ENCODE data around the gene RNF123.

Gene RNF123

DNA sequence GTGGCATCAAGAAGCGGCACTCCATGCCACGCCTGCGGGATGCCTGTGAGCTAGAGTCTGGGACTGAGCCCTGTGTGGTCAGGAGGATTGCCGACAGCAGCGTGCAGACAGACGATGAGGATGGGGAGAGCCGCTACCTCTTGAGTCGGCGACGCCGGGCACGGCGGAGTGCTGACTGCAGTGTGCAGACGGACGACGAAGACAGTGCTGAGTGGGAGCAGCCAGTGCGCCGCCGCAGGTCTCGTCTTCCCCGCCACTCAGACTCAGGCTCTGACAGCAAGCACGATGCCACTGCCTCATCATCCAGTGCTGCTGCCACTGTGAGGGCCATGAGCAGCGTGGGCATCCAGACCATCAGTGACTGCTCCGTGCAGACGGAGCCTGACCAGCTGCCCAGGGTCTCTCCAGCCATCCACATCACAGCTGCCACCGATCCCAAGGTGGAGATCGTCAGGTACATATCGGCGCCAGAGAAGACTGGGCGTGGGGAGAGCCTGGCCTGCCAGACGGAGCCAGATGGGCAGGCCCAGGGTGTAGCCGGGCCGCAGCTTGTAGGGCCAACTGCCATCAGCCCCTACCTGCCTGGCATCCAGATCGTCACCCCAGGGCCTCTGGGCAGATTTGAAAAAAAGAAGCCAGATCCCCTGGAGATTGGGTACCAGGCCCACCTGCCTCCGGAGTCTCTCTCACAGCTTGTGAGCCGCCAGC lies 32.0 kb upstream of the RNF123 start:
- H3K27me3 ChIP-seq (replicated peaks; ENCODE audit: control insufficient read depth, insufficient read depth, low read length, poor library complexity, severe bottlenecking) = no peaks in the 10 kb centered on the region
- DNase-seq = no peak
- H3K9me3 ChIP-seq (ENCODE audit: control insufficient read depth, low read length) = no peaks in the 10 kb centered on the region
- H3K4me1 ChIP-seq (ENCODE audit: control insufficient read depth, insufficient read depth, low read length, poor library complexity, severe bottlenecking) = no peaks in the 10 kb centered on the region
- no peak overlapping the region for H3K4me3 ChIP-seq (ENCODE audit: insufficient read depth, low read depth, low read length, poor library complexity, severe bottlenecking)
- H3K27ac ChIP-seq (ENCODE audit: insufficient read depth, low read length, poor library complexity, severe bottlenecking) = no peak overlapping the region
- no peaks in the 10 kb centered on the region for H3K36me3 ChIP-seq (ENCODE audit: control insufficient read depth, insufficient read depth, low read length)

DNA sequence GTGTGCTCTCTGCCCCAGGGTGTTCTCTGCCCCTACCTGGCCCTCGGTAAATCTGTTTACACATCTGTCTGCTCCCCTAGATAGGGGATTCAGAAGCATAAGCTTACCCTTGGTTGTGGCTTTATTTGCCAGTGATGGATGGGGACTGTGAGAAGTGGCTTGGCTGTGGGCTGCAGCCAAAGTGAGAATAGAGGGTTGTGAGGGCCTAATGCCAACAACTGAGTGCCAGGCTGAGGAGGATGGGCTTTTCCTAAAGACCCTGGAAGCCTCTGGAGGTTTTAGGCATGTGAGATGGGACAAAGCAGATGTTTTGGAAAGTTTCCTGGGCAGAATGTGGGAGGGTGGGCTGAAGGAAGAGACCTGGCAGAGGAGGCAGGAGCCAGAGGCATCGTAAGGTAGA lies 30.6 kb upstream of the RNF123 start:
- Histone ChIP-seq H3K9me3 (ENCODE audit: control insufficient read depth, low read length) (no peaks in the 10 kb centered on the region), H3K4me1 (ENCODE audit: control insufficient read depth, insufficient read depth, low read length, poor library complexity, severe bottlenecking) (no peaks in the 10 kb centered on the region), H3K4me3 (ENCODE audit: insufficient read depth, low read depth, low read length, poor library complexity, severe bottlenecking) (no peak overlapping the region), H3K36me3 (ENCODE audit: control insufficient read depth, insufficient read depth, low read length) (no peaks in the 10 kb centered on the region), H3K27ac (ENCODE audit: insufficient read depth, low read length, poor library complexity, severe bottlenecking) (no peak overlapping the region), H3K27me3 (replicated peaks; ENCODE audit: control insufficient read depth, insufficient read depth, low read length, poor library complexity, severe bottlenecking) (no peaks in the 10 kb centered on the region)
- no peak for DNase-seq

DNA sequence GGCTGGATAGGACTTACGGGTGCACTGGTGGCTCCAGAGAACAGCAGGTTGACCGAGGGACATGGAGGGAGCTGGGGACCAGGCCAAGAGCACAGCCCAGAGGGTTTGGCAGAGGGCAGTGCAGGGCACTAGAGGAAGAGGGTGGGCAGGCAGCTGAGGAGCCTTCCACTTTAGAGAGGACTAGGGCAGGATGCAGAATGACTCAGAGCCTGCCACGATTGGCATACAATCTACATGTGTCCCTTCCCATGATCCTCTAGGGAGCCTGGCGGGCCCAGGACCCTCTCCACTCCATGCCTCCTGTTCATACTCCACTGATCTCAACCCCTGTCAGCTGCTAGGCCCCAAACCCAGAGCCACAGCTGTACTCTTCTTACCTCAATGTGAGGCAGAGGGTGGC lies 29.6 kb upstream of the RNF123 start:
- no peak for DNase-seq
- no peaks in the 10 kb centered on the region for H3K9me3 ChIP-seq (ENCODE audit: control insufficient read depth, low read length)
- no peaks in the 10 kb centered on the region for H3K27me3 ChIP-seq (replicated peaks; ENCODE audit: control insufficient read depth, insufficient read depth, low read length, poor library complexity, severe bottlenecking)
- H3K27ac ChIP-seq (ENCODE audit: insufficient read depth, low read length, poor library complexity, severe bottlenecking) = no peak overlapping the region
- no peaks in the 10 kb centered on the region for H3K4me1 ChIP-seq (ENCODE audit: control insufficient read depth, insufficient read depth, low read length, poor library complexity, severe bottlenecking)
- H3K36me3 ChIP-seq (ENCODE audit: control insufficient read depth, insufficient read depth, low read length) = no peaks in the 10 kb centered on the region
- no peak overlapping the region for H3K4me3 ChIP-seq (ENCODE audit: insufficient read depth, low read depth, low read length, poor library complexity, severe bottlenecking)

DNA sequence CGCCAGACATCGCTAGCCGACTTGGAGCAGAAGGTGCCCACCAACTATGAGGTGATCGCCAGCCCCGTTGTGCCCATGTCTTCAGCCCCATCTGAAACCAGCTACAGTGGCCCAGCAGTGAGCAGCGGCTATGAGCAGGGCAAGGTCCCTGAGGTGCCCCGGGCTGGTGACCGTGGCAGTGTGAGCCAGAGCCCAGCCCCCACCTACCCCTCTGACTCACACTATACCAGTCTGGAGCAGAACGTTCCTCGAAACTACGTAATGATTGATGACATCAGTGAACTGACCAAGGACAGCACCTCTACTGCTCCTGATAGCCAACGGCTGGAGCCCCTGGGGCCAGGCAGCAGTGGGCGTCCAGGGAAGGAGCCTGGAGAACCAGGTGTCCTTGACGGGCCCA lies 28.1 kb upstream of the RNF123 start:
- no peak for DNase-seq
- H3K36me3 ChIP-seq (ENCODE audit: control insufficient read depth, insufficient read depth, low read length) = no peaks in the 10 kb centered on the region
- no peaks in the 10 kb centered on the region for H3K9me3 ChIP-seq (ENCODE audit: control insufficient read depth, low read length)
- no peaks in the 10 kb centered on the region for H3K4me1 ChIP-seq (ENCODE audit: control insufficient read depth, insufficient read depth, low read length, poor library complexity, severe bottlenecking)
- H3K27me3 ChIP-seq (replicated peaks; ENCODE audit: control insufficient read depth, insufficient read depth, low read length, poor library complexity, severe bottlenecking) = no peaks in the 10 kb centered on the region
- no peak overlapping the region for H3K27ac ChIP-seq (ENCODE audit: insufficient read depth, low read length, poor library complexity, severe bottlenecking)
- no peak overlapping the region for H3K4me3 ChIP-seq (ENCODE audit: insufficient read depth, low read depth, low read length, poor library complexity, severe bottlenecking)

DNA sequence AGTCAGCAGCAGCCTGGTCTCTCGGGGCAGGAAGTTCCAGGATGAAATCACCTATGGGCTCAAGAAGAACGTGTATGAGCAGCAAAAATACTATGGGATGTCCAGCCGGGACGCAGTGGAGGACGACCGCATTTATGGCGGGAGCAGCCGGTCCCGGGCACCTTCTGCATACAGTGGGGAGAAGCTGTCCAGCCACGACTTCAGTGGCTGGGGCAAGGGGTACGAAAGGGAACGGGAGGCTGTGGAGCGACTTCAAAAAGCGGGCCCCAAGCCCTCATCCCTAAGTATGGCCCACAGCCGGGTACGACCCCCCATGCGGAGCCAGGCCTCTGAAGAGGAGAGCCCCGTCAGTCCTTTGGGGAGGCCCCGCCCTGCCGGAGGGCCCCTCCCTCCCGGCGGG lies 27.3 kb upstream of the RNF123 start:
- Histone ChIP-seq H3K36me3 (ENCODE audit: control insufficient read depth, insufficient read depth, low read length) (no peaks in the 10 kb centered on the region), H3K4me3 (ENCODE audit: insufficient read depth, low read depth, low read length, poor library complexity, severe bottlenecking) (no peak overlapping the region), H3K9me3 (ENCODE audit: control insufficient read depth, low read length) (no peaks in the 10 kb centered on the region), H3K4me1 (ENCODE audit: control insufficient read depth, insufficient read depth, low read length, poor library complexity, severe bottlenecking) (no peaks in the 10 kb centered on the region), H3K27me3 (replicated peaks; ENCODE audit: control insufficient read depth, insufficient read depth, low read length, poor library complexity, severe bottlenecking) (no peaks in the 10 kb centered on the region), H3K27ac (ENCODE audit: insufficient read depth, low read length, poor library complexity, severe bottlenecking) (no peak overlapping the region)
- DNase-seq = no peak

DNA sequence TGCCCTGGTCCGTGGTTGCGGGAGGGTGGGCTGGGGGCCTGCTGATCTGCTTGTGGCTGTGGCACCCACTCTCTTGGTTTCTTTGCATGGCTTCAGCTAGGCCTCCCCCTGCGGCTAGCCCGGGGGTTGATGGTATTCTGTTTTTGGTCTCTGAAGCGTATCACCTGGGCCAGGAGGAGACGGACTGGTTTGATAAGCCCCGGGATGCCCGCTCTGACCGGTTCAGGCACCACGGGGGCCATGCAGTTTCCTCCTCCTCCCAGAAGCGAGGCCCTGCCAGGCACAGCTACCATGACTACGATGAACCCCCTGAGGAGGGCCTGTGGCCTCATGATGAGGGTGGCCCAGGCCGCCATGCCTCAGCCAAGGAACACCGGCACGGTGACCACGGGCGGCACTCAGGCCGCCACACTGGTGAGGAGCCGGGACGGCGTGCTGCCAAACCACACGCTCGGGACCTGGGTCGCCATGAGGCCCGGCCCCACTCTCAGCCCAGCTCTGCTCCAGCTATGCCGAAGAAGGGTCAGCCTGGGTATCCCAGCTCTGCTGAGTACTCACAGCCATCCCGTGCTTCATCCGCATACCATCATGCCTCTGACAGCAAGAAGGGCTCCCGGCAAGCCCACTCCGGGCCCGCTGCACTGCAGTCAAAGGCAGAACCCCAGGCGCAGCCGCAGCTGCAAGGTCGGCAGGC lies 26.5 kb upstream of the RNF123 start:
- Histone ChIP-seq H3K27me3 (replicated peaks; ENCODE audit: control insufficient read depth, insufficient read depth, low read length, poor library complexity, severe bottlenecking) (no peaks in the 10 kb centered on the region), H3K9me3 (ENCODE audit: control insufficient read depth, low read length) (no peaks in the 10 kb centered on the region), H3K4me1 (ENCODE audit: control insufficient read depth, insufficient read depth, low read length, poor library complexity, severe bottlenecking) (no peaks in the 10 kb centered on the region), H3K27ac (ENCODE audit: insufficient read depth, low read length, poor library complexity, severe bottlenecking) (no peak overlapping the region), H3K36me3 (ENCODE audit: control insufficient read depth, insufficient read depth, low read length) (no peaks in the 10 kb centered on the region), H3K4me3 (ENCODE audit: insufficient read depth, low read depth, low read length, poor library complexity, severe bottlenecking) (no peak overlapping the region)
- DNase-seq = no peak

DNA sequence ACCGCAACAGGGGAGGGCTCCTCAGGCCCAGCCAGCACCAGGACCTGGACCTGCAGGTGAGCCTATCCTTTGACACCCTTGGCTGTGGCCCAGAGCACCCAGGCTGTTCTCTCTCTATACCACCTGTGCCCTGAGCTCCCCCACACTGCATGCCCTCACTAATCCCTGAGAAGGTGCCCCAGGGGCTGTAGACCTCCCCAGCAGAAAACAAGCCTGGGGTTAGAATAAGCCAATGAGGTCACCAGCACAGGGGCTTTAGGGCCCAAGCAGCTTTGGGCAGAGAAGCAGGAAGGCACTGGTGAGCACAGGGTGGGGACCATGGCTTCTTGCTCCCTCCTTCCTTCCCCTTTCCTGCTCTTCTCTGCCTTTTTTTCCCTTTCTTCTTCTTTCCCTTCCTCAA lies 25.5 kb upstream of the RNF123 start:
- Histone ChIP-seq H3K4me1 (ENCODE audit: control insufficient read depth, insufficient read depth, low read length, poor library complexity, severe bottlenecking) (no peaks in the 10 kb centered on the region), H3K4me3 (ENCODE audit: insufficient read depth, low read depth, low read length, poor library complexity, severe bottlenecking) (no peak overlapping the region), H3K27ac (ENCODE audit: insufficient read depth, low read length, poor library complexity, severe bottlenecking) (no peak overlapping the region), H3K9me3 (ENCODE audit: control insufficient read depth, low read length) (no peaks in the 10 kb centered on the region), H3K27me3 (replicated peaks; ENCODE audit: control insufficient read depth, insufficient read depth, low read length, poor library complexity, severe bottlenecking) (no peaks in the 10 kb centered on the region), H3K36me3 (ENCODE audit: control insufficient read depth, insufficient read depth, low read length) (no peaks in the 10 kb centered on the region)
- no peak for DNase-seq

DNA sequence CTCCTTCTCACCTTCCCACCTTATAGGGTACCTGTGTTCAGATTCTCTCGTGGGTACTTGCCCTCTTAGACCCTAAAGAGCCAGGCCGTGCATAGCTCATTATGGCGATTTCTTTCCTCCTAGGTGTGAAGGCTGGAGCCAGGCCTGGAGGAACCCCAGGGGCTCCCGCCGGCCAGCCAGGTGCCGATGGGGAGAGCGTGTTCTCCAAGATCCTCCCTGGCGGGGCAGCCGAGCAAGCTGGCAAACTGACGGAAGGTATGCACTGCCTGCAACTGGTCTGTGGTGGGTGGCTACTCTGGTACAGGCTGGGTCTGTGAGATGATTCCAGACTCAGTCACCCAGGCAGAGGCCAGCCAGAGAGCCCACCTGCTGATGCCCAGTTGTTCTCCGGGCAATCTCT lies 25.1 kb upstream of the RNF123 start:
- H3K4me1 ChIP-seq (ENCODE audit: control insufficient read depth, insufficient read depth, low read length, poor library complexity, severe bottlenecking) = no peaks in the 10 kb centered on the region
- H3K36me3 ChIP-seq (ENCODE audit: control insufficient read depth, insufficient read depth, low read length) = no peaks in the 10 kb centered on the region
- no peak overlapping the region for H3K27ac ChIP-seq (ENCODE audit: insufficient read depth, low read length, poor library complexity, severe bottlenecking)
- no peaks in the 10 kb centered on the region for H3K27me3 ChIP-seq (replicated peaks; ENCODE audit: control insufficient read depth, insufficient read depth, low read length, poor library complexity, severe bottlenecking)
- H3K4me3 ChIP-seq (ENCODE audit: insufficient read depth, low read depth, low read length, poor library complexity, severe bottlenecking) = no peak overlapping the region
- no peaks in the 10 kb centered on the region for H3K9me3 ChIP-seq (ENCODE audit: control insufficient read depth, low read length)
- no peak for DNase-seq

DNA sequence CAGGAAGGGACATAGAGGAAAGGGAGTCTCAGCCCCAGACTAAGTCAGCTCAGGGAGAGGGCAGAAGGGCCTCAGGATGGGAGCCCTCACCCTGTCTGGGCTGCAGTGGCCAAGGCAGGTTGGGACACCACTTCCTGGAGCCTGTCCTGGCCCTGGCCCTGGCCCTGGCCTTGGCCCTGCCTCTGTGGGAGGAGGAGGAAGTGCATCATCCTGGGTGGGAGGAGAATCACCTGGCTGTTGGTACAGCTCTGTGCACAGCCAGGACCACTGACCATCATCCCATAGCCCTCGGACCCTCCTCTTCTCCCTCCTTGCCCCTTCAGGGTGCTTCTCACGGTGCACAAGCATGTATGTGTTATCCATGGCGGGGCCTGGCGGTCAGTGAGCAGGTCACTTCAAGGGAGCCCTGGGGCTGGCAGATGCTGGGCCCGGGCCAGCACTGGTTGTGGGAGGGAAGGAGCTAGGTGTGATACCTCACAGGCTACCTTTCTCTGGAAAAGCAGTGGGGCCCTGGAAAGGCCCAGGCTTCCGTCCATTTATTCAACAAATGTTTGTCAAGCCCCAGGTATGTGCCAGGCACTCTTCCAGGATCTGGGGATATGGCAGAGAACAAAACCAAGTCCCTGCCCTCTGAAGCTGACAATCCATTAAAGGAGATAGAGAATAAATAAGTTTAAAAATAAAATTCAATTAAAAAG lies 23.4 kb upstream of the RNF123 start:
- no peak for DNase-seq
- no peak overlapping the region for H3K27ac ChIP-seq (ENCODE audit: insufficient read depth, low read length, poor library complexity, severe bottlenecking)
- no peaks in the 10 kb centered on the region for H3K9me3 ChIP-seq (ENCODE audit: control insufficient read depth, low read length)
- H3K36me3 ChIP-seq (ENCODE audit: control insufficient read depth, insufficient read depth, low read length) = no peaks in the 10 kb centered on the region
- H3K4me1 ChIP-seq (ENCODE audit: control insufficient read depth, insufficient read depth, low read length, poor library complexity, severe bottlenecking) = no peaks in the 10 kb centered on the region
- H3K27me3 ChIP-seq (replicated peaks; ENCODE audit: control insufficient read depth, insufficient read depth, low read length, poor library complexity, severe bottlenecking) = no peaks in the 10 kb centered on the region
- no peak overlapping the region for H3K4me3 ChIP-seq (ENCODE audit: insufficient read depth, low read depth, low read length, poor library complexity, severe bottlenecking)

DNA sequence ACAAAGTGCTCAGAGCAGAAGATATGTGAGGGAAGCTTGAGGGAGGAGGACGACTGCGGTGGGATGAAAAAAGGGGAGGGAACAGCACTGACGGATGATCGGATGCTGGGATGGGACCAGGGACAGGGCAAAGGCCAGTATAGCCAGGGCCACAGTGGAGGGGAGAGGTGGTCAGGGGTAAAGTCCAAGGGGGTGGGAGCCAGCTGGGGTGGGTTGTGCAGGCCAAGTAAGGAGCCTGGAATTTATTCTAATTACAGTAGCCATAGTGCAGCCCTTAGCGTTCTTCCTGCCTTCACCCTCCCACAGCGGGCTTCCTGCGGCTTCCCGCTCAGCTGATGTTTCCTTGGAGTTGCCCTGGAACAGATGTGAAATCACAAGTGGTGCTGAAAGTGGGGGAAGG lies 22.8 kb upstream of the RNF123 start:
- Histone ChIP-seq H3K4me1 (ENCODE audit: control insufficient read depth, insufficient read depth, low read length, poor library complexity, severe bottlenecking) (no peaks in the 10 kb centered on the region), H3K4me3 (ENCODE audit: insufficient read depth, low read depth, low read length, poor library complexity, severe bottlenecking) (no peak overlapping the region)

More for the DNA sequence above, 22.8 kb upstream of the RNF123 start:
- Histone ChIP-seq H3K9me3 (ENCODE audit: control insufficient read depth, low read length) (no peaks in the 10 kb centered on the region), H3K27ac (ENCODE audit: insufficient read depth, low read length, poor library complexity, severe bottlenecking) (no peak overlapping the region), H3K36me3 (ENCODE audit: control insufficient read depth, insufficient read depth, low read length) (no peaks in the 10 kb centered on the region), H3K27me3 (replicated peaks; ENCODE audit: control insufficient read depth, insufficient read depth, low read length, poor library complexity, severe bottlenecking) (no peaks in the 10 kb centered on the region)
- DNase-seq = no peak
